Right renal cortex interstitium (tissue), 3 donors: ENCODE data around the gene JMJD6. TPM values are rescaled to one million over a fixed set of nuclear protein-coding genes. Genes with fewer than 3 reads are reported as not detected.

Experiments
- polyA plus RNA-seq, 3 donors: library from polyadenylated mRNA; unstranded; fragments of 120-200 nt; gene quantifications; one replicate each; pipeline ENCODE4 v1.2.1, GENCODE V29; 2013; ENCODE audit not compliant: insufficient read length in 3 of 3

Gene JMJD6
- polyA plus RNA-seq, 3 donors: 21.1 to 25.8 (median 21.9) TPM

Other genes with a start within 250 kb of the JMJD6 start
- gene RHBDF2, start 225.2 kb downstream of the JMJD6 start, polyA plus RNA-seq: 1 to 10 TPM; 5.6 to 7.2 (median 5.7) TPM
- 10 to 100 TPM in 2 of 3 donors, 1 to 10 TPM in 1; 9.2 to 13.4 (median 11.1) TPM for gene CYGB, start 188.9 kb downstream of the JMJD6 start, polyA plus RNA-seq
- gene PRCD, start 186.6 kb downstream of the JMJD6 start, polyA plus RNA-seq: 1 to 10 TPM; 2.2 to 3.7 (median 3.0) TPM
- gene ST6GALNAC2, start 140.7 kb downstream of the JMJD6 start, polyA plus RNA-seq: 1 to 10 TPM; 8.5 to 9.9 (median 9.6) TPM
- gene ST6GALNAC1, start 82.8 kb downstream of the JMJD6 start, polyA plus RNA-seq: under 1 TPM; 0.18 to 0.43 (median 0.25) TPM
- 100 to 1,000 TPM; 107 to 119 (median 114) TPM for gene MXRA7, start 15.6 kb downstream of the JMJD6 start, polyA plus RNA-seq
- 10 to 100 TPM; 43.3 to 47.3 (median 44.8) TPM for gene METTL23, start 233 bp upstream of the JMJD6 start, polyA plus RNA-seq
- 100 to 1,000 TPM; 395 to 434 (median 415) TPM for gene SRSF2, start 10.7 kb upstream of the JMJD6 start, polyA plus RNA-seq
- 10 to 100 TPM; 24.6 to 27.7 (median 25.6) TPM for gene MFSD11, start 11.5 kb upstream of the JMJD6 start, polyA plus RNA-seq
- gene MGAT5B, start 141.8 kb upstream of the JMJD6 start, polyA plus RNA-seq: 1 to 10 TPM; 1.1 to 1.3 (median 1.1) TPM